ENCODE measurements around the gene TMEM53.

Gene TMEM53

GRCh38 chr1:44693159-44693558 lies 18.9 kb upstream of the TMEM53 start:
- DNase-seq (ENCODE audit: low read depth): no peak
- TF ChIP-seq CTCF (IDR thresholded peaks at IDR 0.05; ENCODE audit: control insufficient read depth, insufficient read depth, low read depth, low read length, missing control alignments): no peak
- no peak overlapping the region for H3K4me3 ChIP-seq (ENCODE audit: control insufficient read depth, low read depth, low read length)

GRCh38 chr1:44689447-44689765 lies 15.1 kb upstream of the TMEM53 start:
- DNase-seq (ENCODE audit: low read depth): no peak
- no peak overlapping the region for H3K4me3 ChIP-seq (ENCODE audit: control insufficient read depth, low read depth, low read length)
- no peak for TF ChIP-seq CTCF (IDR thresholded peaks at IDR 0.05; ENCODE audit: control insufficient read depth, insufficient read depth, low read depth, low read length, missing control alignments)

GRCh38 chr1:44688760-44689446 lies 14.6 kb upstream of the TMEM53 start:
- H3K4me3 ChIP-seq (ENCODE audit: control insufficient read depth, low read depth, low read length): no peak overlapping the region
- DNase-seq (ENCODE audit: low read depth): no peak
- no peak for TF ChIP-seq CTCF (IDR thresholded peaks at IDR 0.05; ENCODE audit: control insufficient read depth, insufficient read depth, low read depth, low read length, missing control alignments)

GRCh38 chr1:44685881-44686280 lies 11.6 kb upstream of the TMEM53 start:
- no peak for TF ChIP-seq CTCF (IDR thresholded peaks at IDR 0.05; ENCODE audit: control insufficient read depth, insufficient read depth, low read depth, low read length, missing control alignments)
- no peak overlapping the region for H3K4me3 ChIP-seq (ENCODE audit: control insufficient read depth, low read depth, low read length)
- DNase-seq (ENCODE audit: low read depth): no peak

- DNase-seq (ENCODE audit: low read depth): no peak
- TF ChIP-seq CTCF (IDR thresholded peaks at IDR 0.05; ENCODE audit: control insufficient read depth, insufficient read depth, low read depth, low read length, missing control alignments): no peak
- H3K4me3 ChIP-seq (ENCODE audit: control insufficient read depth, low read depth, low read length): no peak overlapping the region
These were observed 10.9 kb upstream of the TMEM53 start for GRCh38 chr1:44685218-44685617.

- DNase-seq (ENCODE audit: low read depth): no peak
- no peak overlapping the region for H3K4me3 ChIP-seq (ENCODE audit: control insufficient read depth, low read depth, low read length)
- no peak for TF ChIP-seq CTCF (IDR thresholded peaks at IDR 0.05; ENCODE audit: control insufficient read depth, insufficient read depth, low read depth, low read length, missing control alignments)
These were observed 10.2 kb upstream of the TMEM53 start for GRCh38 chr1:44684525-44684924.

GRCh38 chr1:44682883-44683265 lies 8.6 kb upstream of the TMEM53 start:
- no peak for TF ChIP-seq CTCF (IDR thresholded peaks at IDR 0.05; ENCODE audit: control insufficient read depth, insufficient read depth, low read depth, low read length, missing control alignments)
- no peak overlapping the region for H3K4me3 ChIP-seq (ENCODE audit: control insufficient read depth, low read depth, low read length)
- DNase-seq (ENCODE audit: low read depth): no peak
